ENCODE data around the gene ABHD17A.
A peak's percentile ranks its signal among the peaks of the same experiment; 100 is the strongest.
"Not testable (repeated sequence)": the region's sequence is repeated elsewhere in the genome, so short reads cannot be mapped to it uniquely, and the experiment has no call there.

ABHD17A gene

DNA sequence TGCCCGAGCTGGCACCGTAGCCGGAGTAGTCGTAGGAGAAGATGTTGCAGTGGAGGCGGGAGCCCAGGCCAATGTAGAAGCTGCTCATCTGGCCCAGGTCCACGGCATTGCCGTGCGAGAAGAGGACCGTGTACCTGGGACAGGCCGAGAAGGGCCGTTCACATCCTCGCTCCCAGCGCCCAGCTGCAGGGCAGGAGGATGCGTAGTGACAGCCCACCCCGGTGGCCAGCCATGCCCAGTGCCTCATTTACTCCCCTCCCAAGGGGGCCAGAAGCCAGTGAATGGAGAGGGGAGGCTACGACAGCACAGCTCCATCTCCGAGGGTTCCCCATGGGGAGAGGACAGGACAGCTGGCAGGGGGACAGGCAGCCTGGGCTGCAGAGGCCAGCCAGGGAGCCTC lies 5.3 kb downstream of the ABHD17A start:
- not testable (repeated sequence) for DNase-seq

DNA sequence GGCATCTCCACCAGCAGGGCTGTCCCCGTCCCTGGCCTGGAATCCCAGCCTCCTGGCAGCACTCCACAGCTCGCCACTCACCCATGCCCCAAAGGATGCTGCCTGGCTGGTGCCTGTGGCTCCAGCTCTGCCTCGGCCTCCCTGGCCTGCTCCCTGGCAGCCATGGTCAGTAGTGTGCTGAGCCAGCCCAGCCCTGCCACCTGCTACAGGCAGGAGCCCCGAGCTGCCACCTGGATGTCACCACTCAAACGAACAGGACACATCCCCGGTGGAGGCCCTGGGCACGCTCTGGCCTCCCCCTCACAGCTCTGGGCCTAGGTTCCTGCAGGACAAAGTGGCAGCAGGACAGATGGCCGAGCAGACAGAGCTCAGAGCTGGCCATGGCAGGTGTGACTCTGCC lies 6.7 kb downstream of the ABHD17A start:
- not testable (repeated sequence) for DNase-seq

DNA sequence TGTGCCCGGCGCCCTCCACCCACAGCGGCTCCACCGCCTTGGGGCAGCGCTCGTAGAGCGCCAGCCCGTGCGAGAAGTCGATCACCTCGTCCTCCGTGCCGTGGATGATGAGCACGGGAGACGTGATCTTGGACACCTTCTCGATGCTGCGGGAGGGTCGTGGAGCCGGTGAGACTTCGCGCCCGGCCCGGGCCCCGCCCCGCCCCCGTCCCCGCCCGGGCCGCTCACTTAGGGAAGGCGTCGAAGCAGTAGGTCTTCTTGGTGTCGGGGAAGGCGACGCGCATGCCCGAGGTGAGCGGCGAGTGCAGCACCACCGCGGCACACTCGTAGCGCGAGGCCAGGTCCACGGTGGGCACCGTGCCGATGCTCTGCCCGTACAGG lies 8.0 kb downstream of the ABHD17A start:
- not testable (repeated sequence) for DNase-seq

DNA sequence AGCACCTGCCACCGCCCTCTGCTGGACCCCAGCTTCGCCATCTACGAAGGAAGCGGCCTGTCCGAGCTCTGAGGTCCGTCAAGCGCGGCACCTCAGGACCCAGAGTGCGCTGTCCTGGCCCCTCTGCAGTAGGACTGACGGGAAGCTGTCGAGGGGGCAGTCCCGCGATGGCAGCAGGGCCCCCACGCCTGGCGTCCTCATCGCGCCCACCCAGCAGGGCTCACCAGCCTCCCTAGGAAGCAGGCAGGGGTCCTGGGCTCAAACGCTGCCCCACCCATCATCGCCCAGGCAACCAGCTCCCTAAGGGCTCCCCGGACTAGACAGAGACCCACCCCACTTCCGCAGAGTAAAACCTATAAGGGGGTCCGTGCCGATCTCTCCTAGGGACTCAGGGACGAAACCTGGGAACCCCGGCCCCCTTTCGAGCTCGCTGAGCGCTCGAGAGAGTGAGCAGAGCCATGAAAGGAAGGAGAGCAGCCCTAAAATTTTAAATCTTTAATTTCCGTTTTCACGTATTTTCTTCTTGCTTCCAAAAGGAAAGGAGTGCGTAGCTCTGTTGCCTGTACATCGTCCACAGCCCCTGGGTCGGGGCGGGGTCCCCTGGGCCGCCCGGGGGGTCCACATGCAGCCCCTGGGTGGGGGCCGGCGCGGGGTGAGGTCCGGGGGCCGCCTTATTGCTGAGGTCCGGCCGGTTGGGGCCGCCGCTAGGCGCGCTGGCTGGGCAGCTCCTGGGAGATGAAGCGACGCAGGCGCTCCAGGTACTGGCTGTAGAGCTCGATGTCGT lies 8.6 kb downstream of the ABHD17A start:
- not testable (repeated sequence) for DNase-seq

DNA sequence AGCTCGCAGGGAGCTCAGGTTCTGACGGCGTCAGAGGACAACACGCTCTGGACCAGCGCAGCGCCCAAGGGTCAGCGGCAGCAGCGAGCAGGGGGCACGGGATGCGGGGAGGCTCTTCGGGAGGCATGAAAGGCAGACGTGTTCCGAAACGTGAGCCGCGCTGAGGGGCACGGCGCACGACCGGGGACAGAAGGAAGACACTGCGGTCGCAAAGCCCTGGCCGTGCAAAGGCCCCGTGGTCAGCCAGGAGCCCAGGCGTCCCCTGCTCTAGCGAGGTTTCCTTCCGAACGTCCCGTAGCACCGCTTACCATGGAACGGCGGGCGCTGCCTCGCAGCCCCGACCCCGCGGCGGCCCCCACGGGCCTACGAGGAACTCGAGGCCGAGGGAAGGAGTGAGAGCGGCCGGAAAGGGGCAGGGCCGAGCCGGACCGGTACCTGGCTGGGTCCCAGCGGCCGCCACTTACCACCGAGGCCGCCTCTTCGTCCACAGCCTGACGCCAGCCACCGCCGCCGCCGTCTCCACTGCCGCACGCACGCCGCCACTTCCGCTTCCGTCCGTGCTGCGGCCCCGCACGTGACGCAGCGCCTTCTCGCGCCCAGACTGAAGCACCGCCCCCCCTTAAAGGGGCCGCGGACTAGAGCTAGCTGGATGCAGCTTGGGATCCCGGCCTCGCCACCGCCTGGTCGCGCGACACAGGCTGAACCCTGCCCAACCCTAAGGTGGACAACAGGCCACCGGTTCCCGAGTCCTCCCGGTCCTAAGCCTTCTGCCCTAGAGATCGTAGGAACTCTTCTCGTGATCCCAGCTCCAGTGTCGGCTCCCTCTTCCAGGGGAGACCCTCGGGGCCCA lies 9.4 kb downstream of the ABHD17A start:
- DNase-seq = peak; percentile 83 to 86

DNA sequence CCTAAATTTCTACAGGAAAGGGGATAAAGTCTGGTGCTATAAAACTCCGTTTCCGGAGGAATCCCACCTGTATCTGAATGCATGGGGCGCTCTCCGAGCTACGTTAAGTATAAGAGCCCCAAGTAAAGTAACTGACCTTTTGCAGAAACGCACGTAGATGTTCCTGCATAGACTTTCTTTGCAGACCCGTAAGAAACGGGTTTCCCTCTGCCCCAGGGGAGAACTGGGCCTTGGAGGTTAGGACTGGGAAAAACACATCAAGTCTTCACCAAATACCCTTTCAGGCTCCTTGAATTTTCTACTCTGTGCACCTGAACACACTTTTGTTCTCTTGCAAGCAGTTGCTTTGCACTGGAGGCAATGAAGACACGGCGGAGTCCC lies 10.0 kb downstream of the ABHD17A start:
- DNase-seq = not testable (repeated sequence)

DNA sequence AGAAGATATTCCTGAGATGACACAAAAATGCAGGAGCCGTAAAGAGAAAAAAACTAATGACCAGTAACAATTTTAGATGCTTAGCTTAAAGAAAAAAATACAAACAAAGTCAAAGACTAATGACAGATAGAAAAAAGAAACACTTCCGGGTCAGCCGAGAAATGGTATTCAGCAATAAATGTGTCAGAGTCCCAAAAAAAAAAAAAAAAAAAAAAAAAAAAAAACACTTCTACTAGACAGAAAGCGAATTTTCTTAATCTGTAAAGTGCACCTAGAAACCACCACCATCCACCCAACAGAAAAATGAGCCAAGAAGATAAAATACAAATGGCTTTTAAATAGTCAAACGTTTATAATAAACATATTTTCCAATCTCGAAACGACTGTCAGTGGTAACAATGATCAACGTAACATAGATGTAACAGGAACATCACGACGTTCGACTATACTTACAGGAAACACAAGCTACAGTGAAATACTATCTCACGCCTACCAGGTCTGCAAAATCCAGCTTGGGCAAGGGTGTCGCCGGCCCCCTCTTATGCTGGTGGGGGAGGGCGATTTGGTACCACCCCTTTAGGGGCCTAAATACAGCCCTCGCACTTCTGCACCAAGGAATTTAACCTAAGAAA lies 10.6 kb downstream of the ABHD17A start:
- no peak for DNase-seq

DNA sequence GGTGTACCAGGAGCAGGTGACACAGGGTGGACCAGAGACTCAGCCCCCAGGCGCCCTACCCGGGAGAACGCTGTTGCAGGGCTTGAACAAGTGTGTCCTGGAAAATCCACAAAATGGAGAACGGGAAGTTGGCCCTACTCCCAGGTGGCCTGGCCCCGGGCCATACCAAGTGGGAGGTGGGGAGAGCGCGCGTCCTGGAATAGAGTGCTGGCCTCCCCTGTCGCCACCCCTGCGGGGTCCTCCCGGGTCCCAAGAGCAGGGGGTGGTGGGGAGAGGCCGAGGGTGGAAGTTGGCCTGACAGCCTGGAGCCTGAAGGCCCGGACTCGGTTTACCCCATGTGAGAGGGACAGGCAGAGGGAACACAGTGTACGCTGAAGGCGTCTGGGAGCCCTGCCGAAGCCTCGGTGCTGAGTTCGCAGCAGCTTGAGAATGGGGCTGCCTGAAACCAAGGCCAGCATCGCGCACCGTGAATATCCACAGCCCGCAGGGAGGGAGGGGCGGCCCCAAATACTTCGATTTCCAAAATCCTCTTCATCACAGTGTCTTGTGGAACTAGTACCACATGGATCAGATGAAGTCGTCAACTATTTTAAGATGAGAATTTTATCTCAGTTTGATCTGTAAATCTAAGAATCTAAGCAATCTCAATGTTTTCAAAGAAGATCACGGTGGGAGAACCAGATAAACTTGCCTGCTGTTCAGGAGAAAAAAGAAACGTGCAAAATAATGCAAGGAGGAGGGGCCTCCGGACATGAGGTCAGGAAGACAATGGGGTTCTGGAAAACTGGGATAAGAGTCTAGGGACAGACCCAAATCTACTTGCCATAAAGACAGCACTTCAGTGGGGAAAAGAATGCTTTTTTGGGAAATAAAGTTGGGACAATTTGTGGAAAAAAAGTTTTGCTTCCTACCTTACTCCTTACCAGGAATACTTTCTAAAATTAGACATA lies 11.5 kb downstream of the ABHD17A start:
- DNase-seq = no peak

DNA sequence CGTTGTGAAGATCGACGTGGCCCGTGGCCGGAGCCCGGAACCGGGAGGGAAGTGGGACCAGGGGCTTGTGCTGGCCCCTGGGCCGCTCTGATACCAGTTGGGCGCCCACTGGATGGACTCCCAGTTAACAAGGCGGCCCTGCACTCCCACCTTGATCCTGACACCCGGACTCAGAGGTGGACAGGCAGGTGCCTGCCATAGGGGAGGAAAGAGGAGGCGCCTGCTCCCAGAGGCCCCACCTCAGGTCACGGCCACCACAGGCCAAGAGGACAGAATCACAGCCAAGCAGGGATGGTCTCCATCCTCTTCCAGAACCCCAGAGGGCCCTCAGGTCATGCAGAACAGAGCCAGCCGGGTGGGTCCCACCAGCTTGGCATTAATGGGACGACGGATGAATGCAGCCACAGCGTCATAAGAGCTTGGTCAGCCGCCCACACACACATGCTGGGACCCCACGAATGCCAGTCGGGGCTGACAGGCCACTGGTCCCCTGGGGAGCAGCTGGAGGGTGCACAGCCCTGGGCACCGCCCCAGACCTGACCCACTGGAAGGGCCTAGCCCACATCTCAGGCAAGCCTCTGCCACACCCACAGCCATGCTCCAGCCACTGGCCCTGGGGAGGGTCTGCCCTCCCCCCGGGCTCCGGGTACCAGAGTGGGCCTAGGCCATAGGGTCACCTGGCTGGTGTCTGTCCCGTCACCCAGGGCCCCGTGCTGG lies 12.3 kb downstream of the ABHD17A start:
- DNase-seq = no peak

DNA sequence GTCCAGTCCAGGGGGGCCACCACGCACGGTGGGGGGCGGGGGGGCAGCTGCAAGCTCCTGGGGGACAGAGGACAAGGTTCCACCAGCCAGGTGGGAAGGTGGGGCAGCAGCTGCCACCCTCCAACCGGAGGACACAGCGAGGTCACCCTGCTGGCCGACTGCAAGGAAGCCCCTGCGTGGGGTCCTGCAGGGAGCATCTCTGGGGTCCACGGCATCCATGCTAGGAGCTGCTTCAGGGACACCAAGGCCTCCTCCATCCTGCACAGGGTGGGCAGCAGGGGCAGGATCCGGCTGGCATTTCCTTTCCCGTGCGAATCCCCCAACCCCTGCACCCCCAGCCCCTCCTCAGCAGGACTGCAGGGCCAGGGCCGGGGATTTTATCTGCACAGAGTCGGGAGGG lies 13.7 kb downstream of the ABHD17A start:
- DNase-seq = no peak

DNA sequence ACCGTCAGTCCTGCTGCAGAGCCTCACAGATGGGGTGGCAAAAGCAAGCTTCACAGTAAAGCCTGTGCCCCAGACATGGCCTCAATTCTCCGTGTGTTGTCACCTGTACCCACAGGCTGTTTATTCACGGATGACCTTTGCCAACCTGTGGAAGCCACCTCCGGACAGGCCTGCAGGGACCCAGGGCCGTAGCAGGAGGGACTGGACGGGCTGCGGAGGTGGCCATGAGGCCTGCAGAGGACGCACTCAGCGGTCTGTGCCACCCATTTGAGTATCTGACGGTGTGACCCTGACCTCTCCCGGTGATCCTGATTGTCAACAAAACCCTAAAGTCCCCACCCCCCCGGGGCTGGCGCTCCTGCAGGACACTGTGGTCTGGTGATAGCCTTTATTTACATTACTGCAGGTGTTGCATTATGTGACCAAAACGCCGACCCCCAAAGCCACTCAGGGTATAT lies 14.1 kb downstream of the ABHD17A start:
- no peak for DNase-seq

DNA sequence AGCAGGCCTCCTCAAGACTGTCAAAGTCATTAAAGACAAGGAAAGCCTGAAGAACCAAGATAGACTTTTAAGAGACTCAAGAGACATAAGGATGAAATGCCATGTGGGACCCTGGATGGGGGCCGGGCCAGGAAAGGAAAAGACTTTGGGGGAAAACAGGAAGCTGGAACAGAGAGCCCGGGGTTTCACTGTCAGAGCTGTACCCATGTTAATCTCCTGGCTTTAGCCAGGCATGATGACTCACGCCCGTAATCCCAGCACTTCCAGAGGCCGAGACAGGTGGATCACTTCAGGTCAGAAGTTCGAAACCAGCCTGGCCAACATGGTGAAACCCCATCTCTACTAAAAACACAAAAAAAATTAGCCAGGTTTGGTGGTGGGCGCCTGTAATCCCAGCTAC lies 16.3 kb downstream of the ABHD17A start:
- no peak for DNase-seq

DNA sequence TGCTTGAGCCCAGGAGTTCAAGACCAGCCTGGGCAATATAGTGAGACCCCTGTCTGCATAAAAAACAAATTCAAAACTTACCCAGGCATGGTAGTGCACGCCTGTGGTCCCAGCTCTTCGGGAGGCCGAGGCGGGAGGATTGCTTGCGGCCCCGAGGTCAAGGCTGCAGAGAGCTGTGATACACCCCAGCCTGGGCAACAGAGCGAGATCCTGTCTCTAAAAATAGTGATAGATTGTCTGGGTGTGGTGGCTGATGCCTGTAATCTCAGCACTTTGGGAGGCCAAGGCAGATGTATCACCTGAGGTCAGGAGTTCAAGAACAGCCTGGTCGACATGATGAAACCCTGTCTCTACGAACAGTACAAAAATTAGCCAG lies 18.0 kb downstream of the ABHD17A start:
- no peak for DNase-seq

DNA sequence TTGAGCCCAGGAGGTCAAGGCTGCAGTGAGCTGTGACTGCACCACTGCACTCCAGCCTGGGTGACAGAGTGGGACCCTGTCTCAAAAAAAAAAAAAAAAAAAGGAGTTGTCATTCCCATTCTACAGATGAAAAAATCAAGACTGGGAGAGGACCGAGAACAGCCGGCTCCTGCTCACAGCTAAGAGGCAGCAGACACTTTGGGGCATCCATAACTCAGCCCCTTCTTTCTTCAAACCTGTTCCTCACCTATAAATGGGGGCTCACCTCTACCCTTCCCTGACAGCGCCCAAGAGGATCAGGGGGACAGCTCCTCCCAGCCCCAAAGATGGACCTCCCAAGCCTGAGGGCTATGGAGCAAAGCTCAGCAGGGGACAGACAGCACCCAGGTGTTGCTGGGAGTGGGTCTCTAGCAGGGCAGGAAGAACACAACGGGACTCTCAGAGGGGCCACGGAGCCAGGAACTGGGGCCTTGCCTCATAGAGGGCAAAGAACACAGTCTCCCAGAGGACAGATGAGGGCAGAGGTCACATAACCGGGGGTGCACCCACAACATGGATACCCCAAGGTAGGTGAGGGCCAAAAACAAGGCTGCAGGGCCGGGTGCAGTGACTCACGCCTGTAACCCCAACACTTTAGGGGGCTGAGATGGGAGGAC lies 18.5 kb downstream of the ABHD17A start:
- no peak for DNase-seq

DNA sequence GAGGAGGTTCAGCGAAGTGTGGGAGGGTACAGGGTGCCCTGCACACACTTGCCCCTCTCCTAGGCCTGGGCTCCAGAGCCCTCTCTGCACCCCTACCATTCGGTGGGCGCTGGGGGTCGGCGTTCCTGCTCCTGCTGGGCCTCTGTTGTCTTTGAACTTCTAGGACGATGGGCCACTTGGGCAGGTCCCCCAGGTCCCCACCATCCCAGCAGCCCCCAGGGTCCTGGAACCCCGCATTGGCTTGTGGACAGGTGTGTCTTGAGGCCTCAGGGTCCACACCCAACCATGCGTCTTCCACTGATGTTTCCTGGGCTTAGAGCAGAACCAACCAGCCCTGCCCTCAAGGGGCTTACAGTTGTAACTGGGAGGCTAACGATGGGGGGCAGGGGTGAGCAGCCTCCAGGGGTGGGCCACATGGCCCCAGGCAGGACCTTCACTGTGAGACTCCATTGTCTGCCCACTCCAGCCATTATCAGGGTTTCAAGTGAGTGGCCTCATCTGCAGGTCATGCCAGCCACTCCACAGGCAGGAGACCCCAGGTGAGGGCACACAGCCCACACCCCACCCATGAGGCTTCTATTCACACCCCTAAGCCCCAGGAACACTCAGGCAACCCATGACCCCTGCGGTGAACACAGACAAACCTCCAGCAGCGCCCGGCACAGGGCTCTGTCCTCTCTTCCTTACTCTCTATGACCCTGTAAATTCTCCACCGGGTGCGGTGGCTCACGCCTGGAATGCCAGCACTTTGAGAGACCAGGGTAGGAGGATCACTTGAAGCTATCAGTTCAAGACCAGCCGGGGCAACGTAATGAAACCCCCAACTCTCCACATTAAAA lies 19.9 kb downstream of the ABHD17A start:
- no peak for DNase-seq

DNA sequence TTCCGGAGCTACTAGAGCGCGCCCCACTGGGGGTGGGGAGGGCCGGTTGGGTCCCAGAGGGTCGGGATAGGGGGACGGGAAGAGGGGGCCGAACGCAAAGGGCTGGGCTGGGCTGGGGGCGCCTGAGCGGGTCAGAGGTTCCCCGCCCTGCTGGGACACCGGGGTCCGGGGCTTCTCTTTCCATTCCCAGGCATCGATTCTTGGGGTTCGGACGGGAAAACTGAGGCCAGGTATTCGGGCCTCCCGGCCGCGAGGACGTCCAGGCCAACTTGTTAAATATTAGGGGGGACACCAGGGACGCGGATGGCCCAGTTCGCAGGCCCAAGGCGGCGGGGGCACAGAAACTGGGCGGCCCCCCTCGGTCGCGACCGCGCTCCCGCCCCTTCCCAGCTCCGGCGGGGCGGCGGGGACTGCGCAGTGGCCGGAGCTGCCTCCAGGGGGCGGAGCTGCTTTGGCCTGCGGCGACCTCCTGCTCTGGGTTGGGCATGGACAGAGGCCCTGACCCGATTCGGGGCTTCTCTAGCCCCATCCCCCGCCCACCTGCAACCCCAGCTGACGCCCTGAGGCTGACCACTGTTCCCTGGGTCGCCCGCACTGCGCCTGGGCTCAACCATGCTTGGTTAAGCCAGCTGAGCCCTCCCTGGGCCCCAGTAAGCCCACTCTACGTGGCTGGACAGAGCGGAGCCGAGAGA lies 20.7 kb downstream of the ABHD17A start:
- peak; percentile 56 to 65 for DNase-seq

DNA sequence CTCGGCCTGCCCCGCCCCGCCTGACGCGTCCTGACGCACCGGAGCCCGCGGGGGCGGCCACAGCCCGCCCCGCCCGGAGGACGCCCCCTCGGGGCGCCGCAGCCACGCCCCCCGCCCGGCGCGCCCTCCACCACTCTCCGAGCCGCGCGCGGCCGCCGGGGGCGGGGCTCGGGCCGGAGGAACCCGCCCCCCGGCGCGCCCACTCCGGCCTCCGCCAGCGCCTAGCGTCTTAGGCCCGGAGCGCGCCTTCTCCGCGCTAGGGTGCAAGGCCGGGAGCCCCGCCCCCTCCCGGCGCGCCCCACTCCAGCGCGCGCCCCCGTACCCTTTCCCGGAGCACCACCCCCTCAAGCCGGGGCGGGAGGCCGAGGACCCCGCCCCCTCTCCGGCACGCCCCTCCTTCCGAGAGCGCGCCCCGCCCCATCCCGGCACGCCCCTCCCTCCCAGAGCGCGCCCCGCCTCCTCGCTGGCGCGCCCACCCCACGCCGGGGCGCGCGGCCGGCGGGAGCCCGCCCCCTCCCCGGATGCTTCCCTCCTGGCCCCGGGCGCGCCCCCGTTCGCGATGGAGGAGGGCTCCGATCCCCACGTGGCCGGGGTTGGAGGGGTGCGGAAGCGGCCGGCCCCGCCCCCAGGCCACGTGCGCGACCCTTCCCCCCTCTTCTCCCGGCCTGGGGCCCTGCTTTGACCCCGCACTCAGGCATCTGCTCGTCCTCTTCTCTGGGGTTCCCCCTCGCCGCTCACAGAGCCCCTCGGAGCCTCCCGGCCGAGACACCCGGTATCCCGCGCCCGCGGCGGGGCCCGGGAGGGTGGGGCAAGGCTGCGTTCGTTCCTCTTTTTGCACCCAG lies 21.4 kb downstream of the ABHD17A start:
- DNase-seq = peak; percentile 92 to 93

DNA sequence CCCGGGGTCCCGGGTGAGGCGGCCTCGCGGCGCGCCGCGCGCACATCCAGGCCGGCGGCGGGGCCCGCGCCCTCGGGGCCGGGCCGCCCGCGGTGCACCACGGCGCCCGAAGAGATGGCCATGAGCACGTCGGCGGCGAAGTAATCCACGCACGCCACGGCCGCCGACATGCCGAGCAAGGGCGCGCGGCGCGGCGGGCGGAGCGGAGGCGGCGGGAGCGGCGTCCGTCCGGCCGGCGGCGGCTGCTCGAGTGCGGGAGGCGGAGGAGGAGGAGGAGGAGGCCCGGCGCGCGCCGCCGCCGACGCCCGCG lies 22.0 kb downstream of the ABHD17A start, which contains the start of gene KLF16:
Gene KLF16, minus strand, starts transcription at position 252 of the 310 bp plus-strand sequence. Its CDS starts 82 bp downstream, at position 170.
- no peak for DNase-seq
